ENCODE results near the gene NSMCE3.

The NSMCE3 gene

DNA sequence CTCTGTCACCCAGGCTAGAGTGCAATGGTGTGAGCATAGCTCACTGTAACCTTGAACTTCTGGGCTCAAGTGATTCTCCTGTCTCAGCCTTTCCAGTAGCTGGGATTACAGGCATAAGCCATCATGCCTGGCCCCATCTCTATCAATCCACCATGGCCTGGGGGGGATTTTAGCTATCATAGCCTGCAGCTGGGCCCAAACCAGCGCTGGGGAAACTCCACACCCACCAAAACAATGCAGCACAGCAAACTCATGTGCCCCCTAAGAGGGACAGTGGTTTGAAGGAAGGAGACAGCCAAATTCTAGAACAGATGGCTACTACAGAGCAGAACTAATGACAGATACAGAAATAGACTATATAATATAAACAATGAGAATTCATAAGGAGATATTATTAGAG lies 13.8 kb upstream of the NSMCE3 start:
- no peak for TF ChIP-seq CTCF (conservative IDR thresholded peaks at IDR 0.05; ENCODE audit: low read depth, low read length)
- no peak overlapping the region for H3K4me3 ChIP-seq (ENCODE audit: low read depth, low read length)
- no peak for DNase-seq (ENCODE audit: low read depth)

DNA sequence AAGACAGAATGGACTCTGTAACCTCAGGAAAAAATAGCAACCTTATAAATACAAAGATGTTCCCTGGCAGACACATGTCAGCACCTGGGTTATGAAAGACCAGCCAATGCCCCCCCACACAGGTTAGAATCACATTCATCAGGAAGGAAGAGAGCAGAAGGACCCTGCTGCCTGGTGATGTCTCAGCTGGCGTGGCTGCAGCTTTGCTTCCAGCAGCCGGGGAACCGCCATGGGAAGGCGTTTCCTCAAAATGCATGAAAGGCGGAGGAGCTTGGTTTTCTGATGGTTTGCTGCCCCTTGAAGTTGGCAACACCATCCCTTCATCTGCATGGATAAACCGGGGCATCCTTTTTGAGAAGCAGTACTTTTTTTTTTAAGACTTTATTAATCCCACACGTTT lies 10.9 kb upstream of the NSMCE3 start:
- no peak for DNase-seq (ENCODE audit: low read depth)
- no peak overlapping the region for H3K4me3 ChIP-seq (ENCODE audit: low read depth, low read length)
- no peak for TF ChIP-seq CTCF (conservative IDR thresholded peaks at IDR 0.05; ENCODE audit: low read depth, low read length)

- no peak overlapping the region for H3K4me3 ChIP-seq (ENCODE audit: low read depth, low read length)
- peak; percentile 42 for DNase-seq (ENCODE audit: low read depth)
- no peak for TF ChIP-seq CTCF (conservative IDR thresholded peaks at IDR 0.05; ENCODE audit: low read depth, low read length)
Observed at GRCh38 chr15:29278436-29279105, 8.9 kb upstream of the NSMCE3 start.

- TF ChIP-seq CTCF (conservative IDR thresholded peaks at IDR 0.05; ENCODE audit: low read depth, low read length) = no peak
- DNase-seq (ENCODE audit: low read depth) = no peak
- H3K4me3 ChIP-seq (ENCODE audit: low read depth, low read length) = no peak overlapping the region
Observed at GRCh38 chr15:29276366-29276765, 6.7 kb upstream of the NSMCE3 start.

DNA sequence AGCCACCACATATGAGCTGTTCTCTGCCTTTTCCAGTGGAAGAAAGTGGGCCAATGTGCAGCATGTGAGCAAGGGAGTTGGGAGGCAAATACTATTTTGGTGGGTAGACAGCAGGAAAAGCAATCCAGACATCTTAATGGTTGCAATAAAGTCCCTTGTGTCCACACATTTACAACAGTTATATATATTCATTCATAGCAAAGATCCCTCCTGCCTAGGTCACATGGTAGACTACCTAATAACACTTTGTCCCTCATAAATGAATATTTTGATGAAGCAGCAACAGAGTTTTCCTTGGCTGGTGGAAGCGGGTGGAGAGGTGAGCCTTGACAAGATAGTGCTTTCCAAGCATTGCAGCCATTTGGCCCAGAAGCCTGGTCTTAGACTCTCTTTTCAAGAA lies 6.2 kb upstream of the NSMCE3 start:
- H3K4me3 ChIP-seq (ENCODE audit: low read depth, low read length) = no peak overlapping the region
- no peak for DNase-seq (ENCODE audit: low read depth)

DNA sequence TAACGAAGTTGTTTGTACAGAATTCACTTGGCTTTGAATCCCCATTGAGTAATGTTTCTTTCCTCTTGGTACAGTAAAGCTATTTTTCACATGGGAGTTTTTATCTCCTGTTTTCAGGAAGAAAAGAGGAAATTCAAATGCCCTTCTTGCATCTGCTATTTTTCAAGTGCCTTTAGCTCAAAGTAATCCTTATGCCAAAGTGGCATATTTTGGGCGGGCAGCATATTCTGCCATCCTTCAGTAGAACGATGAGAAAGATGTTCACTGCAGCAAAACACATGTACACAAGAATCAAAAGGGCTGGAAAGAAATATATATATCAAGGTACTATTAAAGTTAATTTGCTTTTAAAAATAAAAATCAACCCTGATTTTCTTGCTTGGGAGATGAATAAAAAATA lies 5.3 kb upstream of the NSMCE3 start:
- no peak overlapping the region for H3K4me3 ChIP-seq (ENCODE audit: low read depth, low read length)
- TF ChIP-seq CTCF (conservative IDR thresholded peaks at IDR 0.05; ENCODE audit: low read depth, low read length) = no peak
- DNase-seq (ENCODE audit: low read depth) = no peak

More for the DNA sequence above, 6.2 kb upstream of the NSMCE3 start:
- TF ChIP-seq CTCF (conservative IDR thresholded peaks at IDR 0.05; ENCODE audit: low read depth, low read length) = no peak

- TF ChIP-seq CTCF (conservative IDR thresholded peaks at IDR 0.05; ENCODE audit: low read depth, low read length) = no peak
- H3K4me3 ChIP-seq (ENCODE audit: low read depth, low read length) = no peak overlapping the region
- no peak for DNase-seq (ENCODE audit: low read depth)
Observed at GRCh38 chr15:29272219-29272618, 2.6 kb upstream of the NSMCE3 start.
